ENCODE measurements around the gene KAZN.

KAZN gene

GRCh38 chr1:14677292-14677971, 78.9 kb downstream of the KAZN start:
- Mint-ChIP-seq H3K36me3 (ENCODE audit: low read depth) (no peaks in the 10 kb centered on the region), H3K27me3 (peaks cover 7% of the 10 kb centered on the region), H3K4me3 (no peak overlapping the region), H3K9me3 (peaks cover 10% of the 10 kb centered on the region), H3K27ac (no peak overlapping the region), H3K4me1 (no peaks in the 10 kb centered on the region)
- ATAC-seq (no peak), DNase-seq (no peak)

- H3K36me3 Mint-ChIP-seq (ENCODE audit: low read depth), result no peaks in the 10 kb centered on the region
- H3K27me3 Mint-ChIP-seq, result peaks cover 7% of the 10 kb centered on the region
- H3K27ac Mint-ChIP-seq, result no peak overlapping the region
- H3K9me3 Mint-ChIP-seq, result peaks cover 10% of the 10 kb centered on the region
- H3K4me1 Mint-ChIP-seq, result no peaks in the 10 kb centered on the region
- no peak for ATAC-seq
- no peak overlapping the region for H3K4me3 Mint-ChIP-seq
- no peak for DNase-seq
Observed at GRCh38 chr1:14678011-14678638, 79.6 kb downstream of the KAZN start.

- Mint-ChIP-seq H3K36me3 (ENCODE audit: low read depth) (no peaks in the 10 kb centered on the region), H3K4me3 (no peak overlapping the region), H3K4me1 (no peaks in the 10 kb centered on the region), H3K9me3 (peaks cover 10% of the 10 kb centered on the region), H3K27ac (no peak overlapping the region), H3K27me3 (peaks cover 7% of the 10 kb centered on the region)
- no peak for ATAC-seq
- no peak for DNase-seq
Observed at GRCh38 chr1:14679027-14679688, 80.7 kb downstream of the KAZN start.

- no peaks in the 10 kb centered on the region for H3K4me1 Mint-ChIP-seq
- H3K4me3 Mint-ChIP-seq, result no peak overlapping the region
- H3K27ac Mint-ChIP-seq, result no peak overlapping the region
- no peaks in the 10 kb centered on the region for H3K36me3 Mint-ChIP-seq (ENCODE audit: low read depth)
- ATAC-seq (no peak), DNase-seq (no peak)
- peaks cover 10% of the 10 kb centered on the region for H3K9me3 Mint-ChIP-seq
- peaks cover 4% of the 10 kb centered on the region for H3K27me3 Mint-ChIP-seq
Observed at GRCh38 chr1:14681182-14681581, 82.7 kb downstream of the KAZN start.

GRCh38 chr1:14682941-14683621, 84.6 kb downstream of the KAZN start:
- no peak overlapping the region for H3K4me3 Mint-ChIP-seq
- H3K27me3 Mint-ChIP-seq, result no peaks in the 10 kb centered on the region
- peaks cover 6% of the 10 kb centered on the region for H3K9me3 Mint-ChIP-seq
- no peaks in the 10 kb centered on the region for H3K4me1 Mint-ChIP-seq
- H3K27ac Mint-ChIP-seq, result no peak overlapping the region
- no peak for DNase-seq
- ATAC-seq, result no peak
- H3K36me3 Mint-ChIP-seq (ENCODE audit: low read depth), result no peaks in the 10 kb centered on the region

- Mint-ChIP-seq H3K36me3 (ENCODE audit: low read depth) (no peaks in the 10 kb centered on the region), H3K9me3 (peaks cover 6% of the 10 kb centered on the region), H3K4me1 (no peaks in the 10 kb centered on the region), H3K27me3 (no peaks in the 10 kb centered on the region), H3K27ac (no peak overlapping the region), H3K4me3 (no peak overlapping the region)
- DNase-seq (no peak), ATAC-seq (no peak)
Observed at GRCh38 chr1:14685078-14685477, 86.6 kb downstream of the KAZN start.

GRCh38 chr1:14686701-14687100, 88.2 kb downstream of the KAZN start:
- Mint-ChIP-seq H3K4me1 (no peaks in the 10 kb centered on the region), H3K36me3 (ENCODE audit: low read depth) (no peaks in the 10 kb centered on the region), H3K27ac (no peak overlapping the region), H3K9me3 (peaks cover 3% of the 10 kb centered on the region), H3K4me3 (no peak overlapping the region), H3K27me3 (no peaks in the 10 kb centered on the region)
- DNase-seq (no peak), ATAC-seq (no peak)

GRCh38 chr1:14687147-14687546, 88.7 kb downstream of the KAZN start:
- Mint-ChIP-seq H3K4me1 (no peaks in the 10 kb centered on the region), H3K36me3 (ENCODE audit: low read depth) (no peaks in the 10 kb centered on the region), H3K9me3 (no peaks in the 10 kb centered on the region), H3K27ac (no peak overlapping the region), H3K27me3 (no peaks in the 10 kb centered on the region), H3K4me3 (no peak overlapping the region)
- DNase-seq (no peak), ATAC-seq (no peak)

- no peak for DNase-seq
- Mint-ChIP-seq H3K4me3 (no peak overlapping the region), H3K36me3 (ENCODE audit: low read depth) (no peaks in the 10 kb centered on the region), H3K4me1 (no peaks in the 10 kb centered on the region), H3K27ac (no peak overlapping the region), H3K27me3 (peaks cover 3% of the 10 kb centered on the region), H3K9me3 (no peaks in the 10 kb centered on the region)
- no peak for ATAC-seq
Observed at GRCh38 chr1:14689996-14690615, 91.6 kb downstream of the KAZN start.

- Mint-ChIP-seq H3K36me3 (ENCODE audit: low read depth) (no peaks in the 10 kb centered on the region), H3K27me3 (peaks cover 3% of the 10 kb centered on the region), H3K4me1 (no peaks in the 10 kb centered on the region), H3K27ac (no peak overlapping the region), H3K9me3 (no peaks in the 10 kb centered on the region), H3K4me3 (no peak overlapping the region)
- DNase-seq (no peak), ATAC-seq (no peak)
Observed at GRCh38 chr1:14693949-14694348, 95.5 kb downstream of the KAZN start.

- no peak for ATAC-seq
- Mint-ChIP-seq H3K9me3 (no peaks in the 10 kb centered on the region), H3K27ac (no peak overlapping the region)
Observed at GRCh38 chr1:14694589-14694988, 96.1 kb downstream of the KAZN start.

GRCh38 chr1:14696761-14697160, 98.3 kb downstream of the KAZN start:
- Mint-ChIP-seq H3K27ac (no peak overlapping the region), H3K4me3 (no peak overlapping the region), H3K9me3 (no peaks in the 10 kb centered on the region), H3K36me3 (ENCODE audit: low read depth) (no peaks in the 10 kb centered on the region), H3K27me3 (peaks cover 5% of the 10 kb centered on the region), H3K4me1 (no peaks in the 10 kb centered on the region)
- no peak for ATAC-seq
- DNase-seq, result no peak

More at GRCh38 chr1:14694589-14694988, 96.1 kb downstream of the KAZN start:
- DNase-seq, result no peak
- no peaks in the 10 kb centered on the region for H3K4me1 Mint-ChIP-seq
- no peaks in the 10 kb centered on the region for H3K36me3 Mint-ChIP-seq (ENCODE audit: low read depth)
- peaks cover 3% of the 10 kb centered on the region for H3K27me3 Mint-ChIP-seq
- H3K4me3 Mint-ChIP-seq, result no peak overlapping the region

GRCh38 chr1:14697353-14697752, 98.9 kb downstream of the KAZN start:
- H3K27me3 Mint-ChIP-seq, result peaks cover 5% of the 10 kb centered on the region
- no peak overlapping the region for H3K27ac Mint-ChIP-seq
- no peak for ATAC-seq
- H3K9me3 Mint-ChIP-seq, result no peaks in the 10 kb centered on the region
- no peak for DNase-seq
- H3K4me1 Mint-ChIP-seq, result no peaks in the 10 kb centered on the region
- H3K4me3 Mint-ChIP-seq, result no peak overlapping the region
- no peaks in the 10 kb centered on the region for H3K36me3 Mint-ChIP-seq (ENCODE audit: low read depth)

GRCh38 chr1:14698314-14698713, 99.8 kb downstream of the KAZN start:
- Mint-ChIP-seq H3K27ac (no peak overlapping the region), H3K4me3 (no peak overlapping the region), H3K9me3 (no peaks in the 10 kb centered on the region), H3K27me3 (peaks cover 5% of the 10 kb centered on the region), H3K36me3 (ENCODE audit: low read depth) (no peaks in the 10 kb centered on the region), H3K4me1 (no peaks in the 10 kb centered on the region)
- no peak for ATAC-seq
- no peak for DNase-seq

Data from activated naive CD8-positive, alpha-beta T cell treated with anti-CD3 and anti-CD28 coated beads, Interleukin-2, amount 50 U/mL, for 24 hours (primary cell).